Prostate gland (tissue), 2 donors: ENCODE results near the gene AMD1.

Experiments
- POLR2A ChIP-seq: fragments of 450-650 bp; IDR thresholded peaks from one replicate; pipeline ENCODE4 v1.6.1; 2016; ENCODE audit warnings: antibody characterized with exemption, mild to moderate bottlenecking
- POLR2AphosphoS5 ChIP-seq: sonication (generic); formaldehyde crosslinking; IDR thresholded peaks from one replicate; pipeline ENCODE4 v1.6.1; 2017; ENCODE audit warnings: antibody characterized with exemption
- TF ChIP-seq, protein P1 (sequence below), 4 experiments: fragments of 200-600 bp in 2 of 4; fragments of 450-650 bp in 2 of 4; sonication (generic) in 2 of 4; IDR thresholded peaks; 1 replicate in 3 of 4; 2 replicates in 1 of 4; pipeline ENCODE4 v1.5.1; 2016 to 2019; ENCODE audit warnings: antibody characterized with exemption in 4 of 4, mild to moderate bottlenecking in 2 of 4, moderate library complexity in 2 of 4

DNA sequence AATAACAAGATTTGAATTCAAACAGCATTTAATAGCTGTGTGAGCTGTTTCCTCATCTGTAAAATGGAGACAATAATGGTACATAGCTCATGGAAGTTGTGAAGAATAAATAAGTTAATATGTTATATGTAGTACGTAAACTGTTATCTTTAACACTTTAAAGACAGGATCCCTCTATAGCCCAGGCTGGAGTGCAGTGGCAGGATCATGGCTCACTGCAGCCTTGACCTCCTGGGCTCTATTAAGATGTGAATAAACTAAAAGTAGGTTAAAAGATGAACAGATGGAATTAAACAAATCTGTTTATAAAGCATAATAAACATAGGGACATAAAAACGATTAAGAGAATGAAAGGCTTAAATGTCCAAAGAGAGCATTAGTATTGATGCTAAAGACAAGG, 3.0 kb downstream of the AMD1 start:
- TF ChIP-seq, protein P1, sequence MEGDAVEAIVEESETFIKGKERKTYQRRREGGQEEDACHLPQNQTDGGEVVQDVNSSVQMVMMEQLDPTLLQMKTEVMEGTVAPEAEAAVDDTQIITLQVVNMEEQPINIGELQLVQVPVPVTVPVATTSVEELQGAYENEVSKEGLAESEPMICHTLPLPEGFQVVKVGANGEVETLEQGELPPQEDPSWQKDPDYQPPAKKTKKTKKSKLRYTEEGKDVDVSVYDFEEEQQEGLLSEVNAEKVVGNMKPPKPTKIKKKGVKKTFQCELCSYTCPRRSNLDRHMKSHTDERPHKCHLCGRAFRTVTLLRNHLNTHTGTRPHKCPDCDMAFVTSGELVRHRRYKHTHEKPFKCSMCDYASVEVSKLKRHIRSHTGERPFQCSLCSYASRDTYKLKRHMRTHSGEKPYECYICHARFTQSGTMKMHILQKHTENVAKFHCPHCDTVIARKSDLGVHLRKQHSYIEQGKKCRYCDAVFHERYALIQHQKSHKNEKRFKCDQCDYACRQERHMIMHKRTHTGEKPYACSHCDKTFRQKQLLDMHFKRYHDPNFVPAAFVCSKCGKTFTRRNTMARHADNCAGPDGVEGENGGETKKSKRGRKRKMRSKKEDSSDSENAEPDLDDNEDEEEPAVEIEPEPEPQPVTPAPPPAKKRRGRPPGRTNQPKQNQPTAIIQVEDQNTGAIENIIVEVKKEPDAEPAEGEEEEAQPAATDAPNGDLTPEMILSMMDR (IDR thresholded peaks at IDR 0.05) = no peak
- TF ChIP-seq POLR2A = no peak
- no peak for TF ChIP-seq POLR2AphosphoS5
